Stimulated activated naive CD8-positive, alpha-beta T cell treated with anti-CD3 and anti-CD28 coated beads, Interleukin-15, Interleukin-2, amounts not matched to agents 100 ng/mL and 50 ng/mL, for 24 hours (primary cell): Measurements from ENCODE around the gene PMAIP1.

Experiments
- H3K27ac Mint-ChIP-seq: one replicate; pipeline ENCODE4 v1.8.0; 2021; ENCODE audit warnings: mild to moderate bottlenecking, mixed read lengths
- H3K27me3 Mint-ChIP-seq: one replicate; pipeline ENCODE4 v1.8.0; 2021; ENCODE audit warnings: mixed read lengths
- H3K36me3 Mint-ChIP-seq: one replicate; pipeline ENCODE4 v1.8.0; 2021; ENCODE audit warnings: low read depth, mixed read lengths
- H3K4me1 Mint-ChIP-seq: one replicate; pipeline ENCODE4 v1.8.0; 2021; ENCODE audit warnings: low read depth, mixed read lengths
- H3K4me3 Mint-ChIP-seq: one replicate; pipeline ENCODE4 v1.8.0; 2021; ENCODE audit warnings: mild to moderate bottlenecking, mixed read lengths
- H3K9me3 Mint-ChIP-seq: one replicate; pipeline ENCODE4 v1.8.0; 2021; ENCODE audit warnings: mixed read lengths

PMAIP1 gene

GRCh38 chr18:59917422-59917821 lies 17.6 kb downstream of the PMAIP1 start:
- H3K4me1 Mint-ChIP-seq, result peaks cover 30% of the 10 kb centered on the region
- no peak overlapping the region for H3K4me3 Mint-ChIP-seq
- no peaks in the 10 kb centered on the region for H3K9me3 Mint-ChIP-seq
- no peaks in the 10 kb centered on the region for H3K36me3 Mint-ChIP-seq
- no peak overlapping the region for H3K27ac Mint-ChIP-seq
- H3K27me3 Mint-ChIP-seq, result no peaks in the 10 kb centered on the region

- Mint-ChIP-seq H3K27ac (peak overlapping the region; percentile 4), H3K27me3 (no peaks in the 10 kb centered on the region), H3K4me3 (peak overlapping the region; percentile 24), H3K4me1 (peaks cover 36% of the 10 kb centered on the region), H3K9me3 (no peaks in the 10 kb centered on the region), H3K36me3 (no peaks in the 10 kb centered on the region)
Measured at GRCh38 chr18:59918320-59918755, 18.5 kb downstream of the PMAIP1 start.

DNA sequence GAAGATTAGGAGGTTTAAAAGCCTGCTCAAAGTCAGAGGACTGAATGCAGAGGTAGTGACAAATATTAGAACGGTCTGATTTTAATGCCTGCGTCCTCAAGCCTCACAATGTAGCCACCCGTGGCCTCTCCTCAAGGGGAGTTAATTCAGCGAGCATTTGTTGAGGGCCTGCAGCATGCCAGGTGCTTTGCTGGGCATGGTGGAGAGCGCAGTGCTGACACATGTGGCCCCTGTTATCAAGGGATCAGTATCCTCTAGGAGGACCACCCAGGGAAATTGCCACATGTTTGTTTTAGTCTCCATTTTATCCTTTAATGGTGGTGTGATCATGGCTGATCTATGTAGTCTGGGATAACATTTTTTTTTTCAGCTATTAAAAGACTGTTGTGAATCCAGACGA lies 19.2 kb downstream of the PMAIP1 start:
- H3K4me3 Mint-ChIP-seq, result no peak overlapping the region
- H3K27me3 Mint-ChIP-seq, result peaks cover 6% of the 10 kb centered on the region
- H3K9me3 Mint-ChIP-seq, result no peaks in the 10 kb centered on the region
- H3K4me1 Mint-ChIP-seq, result peaks cover 42% of the 10 kb centered on the region
- H3K27ac Mint-ChIP-seq, result no peak overlapping the region
- H3K36me3 Mint-ChIP-seq, result no peaks in the 10 kb centered on the region

GRCh38 chr18:59921384-59921891 lies 21.6 kb downstream of the PMAIP1 start:
- peaks cover 16% of the 10 kb centered on the region for H3K27me3 Mint-ChIP-seq
- no peaks in the 10 kb centered on the region for H3K36me3 Mint-ChIP-seq
- no peaks in the 10 kb centered on the region for H3K9me3 Mint-ChIP-seq
- H3K27ac Mint-ChIP-seq, result peak overlapping the region; percentile 94
- H3K4me3 Mint-ChIP-seq, result peak overlapping the region; percentile 68
- H3K4me1 Mint-ChIP-seq, result peaks cover 56% of the 10 kb centered on the region

DNA sequence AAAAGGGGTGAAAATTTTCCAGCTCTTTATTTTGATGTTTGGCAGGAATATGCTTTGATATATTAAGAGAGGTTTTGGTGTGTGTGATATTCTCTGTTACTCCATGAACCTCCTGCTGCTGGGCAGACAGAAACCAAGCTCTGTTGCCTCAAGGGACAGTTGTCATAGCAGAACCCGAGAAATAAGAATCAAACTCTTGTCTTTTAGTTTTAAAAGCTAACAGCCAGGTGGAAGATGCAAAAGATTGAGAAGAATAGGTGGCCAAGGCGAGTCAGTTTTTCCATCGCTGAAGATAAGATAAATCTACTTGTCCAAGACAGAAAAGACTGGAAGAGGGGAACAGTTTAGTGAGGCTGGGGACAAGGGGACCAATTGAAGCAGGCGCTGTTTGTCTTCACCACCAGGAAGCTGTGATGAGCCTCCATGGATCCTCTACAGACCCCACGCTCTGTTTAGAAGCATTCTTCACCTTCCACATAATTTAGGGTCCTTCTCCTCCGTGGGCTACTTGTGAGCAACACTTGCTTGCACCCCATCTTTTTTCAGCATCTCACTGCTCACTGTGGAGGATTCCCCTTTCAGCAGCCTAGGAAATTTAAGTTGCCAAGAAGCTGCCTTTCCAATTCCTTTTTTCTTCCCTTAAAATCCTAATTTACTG lies 23.9 kb downstream of the PMAIP1 start:
- Mint-ChIP-seq H3K4me1 (peaks cover 63% of the 10 kb centered on the region), H3K9me3 (no peaks in the 10 kb centered on the region), H3K4me3 (peak overlapping the region; percentile 15), H3K27me3 (peaks cover 16% of the 10 kb centered on the region), H3K27ac (peak overlapping the region; percentile 40), H3K36me3 (no peaks in the 10 kb centered on the region)

DNA sequence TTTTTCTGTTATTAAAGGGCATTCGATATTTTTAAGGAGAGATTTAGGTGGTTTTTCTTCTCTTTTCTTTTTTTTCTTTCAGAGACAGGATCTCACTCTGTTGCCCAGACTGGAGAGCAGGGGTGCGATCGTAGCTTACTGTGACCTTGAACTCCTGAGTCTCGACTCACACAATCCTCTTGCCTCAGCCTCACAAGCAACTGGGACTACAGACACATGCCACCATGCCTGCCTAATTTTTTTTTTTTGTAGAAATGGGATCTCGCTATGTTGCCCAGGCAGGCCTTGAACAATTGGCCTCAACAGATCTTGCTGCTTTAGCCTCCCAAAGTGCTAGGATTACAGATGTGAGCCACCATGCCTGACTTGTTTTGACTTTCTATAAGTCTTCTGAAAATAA lies 26.3 kb downstream of the PMAIP1 start:
- H3K4me3 Mint-ChIP-seq, result no peak overlapping the region
- no peaks in the 10 kb centered on the region for H3K36me3 Mint-ChIP-seq
- H3K4me1 Mint-ChIP-seq, result peaks cover 58% of the 10 kb centered on the region
- H3K9me3 Mint-ChIP-seq, result no peaks in the 10 kb centered on the region
- peaks cover 16% of the 10 kb centered on the region for H3K27me3 Mint-ChIP-seq
- peak overlapping the region; percentile 87 for H3K27ac Mint-ChIP-seq

DNA sequence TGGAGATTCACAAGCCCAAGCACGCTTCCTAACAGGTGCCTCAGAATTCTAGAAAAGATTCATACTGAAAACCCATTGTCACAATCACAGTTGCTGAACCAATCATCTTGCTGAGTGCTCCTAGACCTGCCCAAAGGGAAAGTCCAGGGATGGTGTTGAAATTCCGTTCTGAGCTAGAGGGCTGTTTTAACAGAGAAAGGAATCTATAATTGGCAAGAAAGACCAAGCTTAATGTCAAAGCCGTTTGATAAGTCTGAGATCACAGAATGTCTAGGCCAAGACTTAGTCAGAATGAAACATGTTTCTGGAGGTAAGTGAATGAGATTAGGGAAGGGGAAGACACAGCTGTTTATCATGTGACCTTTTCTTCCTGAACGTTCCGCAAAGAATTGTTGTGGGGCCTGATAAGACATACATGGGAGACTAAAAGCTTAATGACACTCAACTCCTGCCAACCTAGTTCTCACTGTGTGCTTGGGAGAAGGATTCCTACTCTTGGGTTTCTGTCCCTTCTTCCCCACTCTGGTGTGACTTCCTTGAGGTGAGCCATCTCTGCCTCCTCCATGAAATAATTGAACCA lies 27.5 kb downstream of the PMAIP1 start:
- Mint-ChIP-seq H3K27me3 (peaks cover 16% of the 10 kb centered on the region), H3K36me3 (no peaks in the 10 kb centered on the region), H3K27ac (peak overlapping the region; percentile 87), H3K4me3 (peak overlapping the region; percentile 33), H3K4me1 (peaks cover 46% of the 10 kb centered on the region), H3K9me3 (no peaks in the 10 kb centered on the region)

- H3K9me3 Mint-ChIP-seq, result no peaks in the 10 kb centered on the region
- no peak overlapping the region for H3K27ac Mint-ChIP-seq
- no peak overlapping the region for H3K4me3 Mint-ChIP-seq
- H3K27me3 Mint-ChIP-seq, result peaks cover 20% of the 10 kb centered on the region
- H3K4me1 Mint-ChIP-seq, result peaks cover 41% of the 10 kb centered on the region
- no peaks in the 10 kb centered on the region for H3K36me3 Mint-ChIP-seq
Measured at GRCh38 chr18:59928201-59928600, 28.4 kb downstream of the PMAIP1 start.

GRCh38 chr18:59929621-59930295 lies 30.0 kb downstream of the PMAIP1 start:
- no peak overlapping the region for H3K4me3 Mint-ChIP-seq
- peaks cover 13% of the 10 kb centered on the region for H3K27me3 Mint-ChIP-seq
- peak overlapping the region; percentile 59 for H3K27ac Mint-ChIP-seq
- H3K36me3 Mint-ChIP-seq, result no peaks in the 10 kb centered on the region
- H3K4me1 Mint-ChIP-seq, result peaks cover 28% of the 10 kb centered on the region
- H3K9me3 Mint-ChIP-seq, result no peaks in the 10 kb centered on the region

GRCh38 chr18:59932401-59932800 lies 32.6 kb downstream of the PMAIP1 start:
- H3K4me3 Mint-ChIP-seq, result no peak overlapping the region
- peaks cover 11% of the 10 kb centered on the region for H3K27me3 Mint-ChIP-seq
- H3K27ac Mint-ChIP-seq, result no peak overlapping the region
- H3K4me1 Mint-ChIP-seq, result peaks cover 10% of the 10 kb centered on the region
- H3K9me3 Mint-ChIP-seq, result no peaks in the 10 kb centered on the region
- no peaks in the 10 kb centered on the region for H3K36me3 Mint-ChIP-seq

GRCh38 chr18:59938676-59939075 lies 38.9 kb downstream of the PMAIP1 start:
- Mint-ChIP-seq H3K4me1 (no peaks in the 10 kb centered on the region), H3K27ac (no peak overlapping the region), H3K27me3 (peaks cover 3% of the 10 kb centered on the region), H3K4me3 (no peak overlapping the region), H3K9me3 (no peaks in the 10 kb centered on the region), H3K36me3 (no peaks in the 10 kb centered on the region)

DNA sequence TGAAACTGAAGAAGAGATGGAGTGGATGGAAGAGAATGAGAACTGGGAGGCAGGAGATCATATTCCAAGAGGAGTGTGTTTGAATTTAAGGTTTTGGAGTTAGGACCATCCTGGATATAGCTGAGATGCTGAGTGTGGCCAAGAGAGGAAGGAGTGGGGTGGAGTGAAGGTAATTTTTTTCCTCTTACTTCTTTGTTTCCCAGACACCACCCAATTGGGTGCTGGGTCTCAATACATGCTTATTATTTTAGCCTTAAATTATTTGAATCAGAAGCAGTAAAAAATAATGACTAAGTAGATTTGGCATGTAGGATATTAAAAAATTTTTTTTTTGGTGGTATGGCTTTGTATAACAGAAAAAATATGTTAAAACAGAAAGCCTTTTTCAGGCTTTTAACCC lies 39.3 kb downstream of the PMAIP1 start:
- no peaks in the 10 kb centered on the region for H3K27me3 Mint-ChIP-seq
- no peaks in the 10 kb centered on the region for H3K9me3 Mint-ChIP-seq
- no peaks in the 10 kb centered on the region for H3K4me1 Mint-ChIP-seq
- no peak overlapping the region for H3K4me3 Mint-ChIP-seq
- no peaks in the 10 kb centered on the region for H3K36me3 Mint-ChIP-seq
- H3K27ac Mint-ChIP-seq, result no peak overlapping the region

GRCh38 chr18:59940068-59940467 lies 40.3 kb downstream of the PMAIP1 start:
- no peaks in the 10 kb centered on the region for H3K36me3 Mint-ChIP-seq
- no peaks in the 10 kb centered on the region for H3K27me3 Mint-ChIP-seq
- H3K4me3 Mint-ChIP-seq, result no peak overlapping the region
- H3K27ac Mint-ChIP-seq, result no peak overlapping the region
- no peaks in the 10 kb centered on the region for H3K9me3 Mint-ChIP-seq
- H3K4me1 Mint-ChIP-seq, result no peaks in the 10 kb centered on the region

DNA sequence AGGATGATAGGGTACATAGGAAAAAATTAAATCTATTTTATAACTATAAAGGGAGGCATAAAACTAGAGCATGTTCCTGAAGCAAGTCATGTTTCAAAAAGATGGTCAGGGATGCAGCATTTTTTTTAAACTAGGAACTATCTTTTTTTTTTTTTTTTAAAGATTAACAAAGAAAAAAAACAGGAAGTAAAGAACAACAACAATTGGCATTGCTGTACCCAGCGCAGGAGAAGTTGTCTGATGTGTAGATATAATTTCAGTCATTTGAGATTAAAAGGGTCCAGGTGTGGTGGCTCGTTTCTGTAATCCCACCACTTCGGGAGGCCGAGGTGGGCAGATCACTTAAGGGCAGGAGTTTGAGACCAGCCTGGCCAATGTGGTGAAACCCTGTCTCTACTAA lies 41.5 kb downstream of the PMAIP1 start:
- Mint-ChIP-seq H3K4me1 (no peaks in the 10 kb centered on the region), H3K27ac (no peak overlapping the region), H3K4me3 (no peak overlapping the region), H3K36me3 (no peaks in the 10 kb centered on the region), H3K9me3 (no peaks in the 10 kb centered on the region), H3K27me3 (no peaks in the 10 kb centered on the region)

DNA sequence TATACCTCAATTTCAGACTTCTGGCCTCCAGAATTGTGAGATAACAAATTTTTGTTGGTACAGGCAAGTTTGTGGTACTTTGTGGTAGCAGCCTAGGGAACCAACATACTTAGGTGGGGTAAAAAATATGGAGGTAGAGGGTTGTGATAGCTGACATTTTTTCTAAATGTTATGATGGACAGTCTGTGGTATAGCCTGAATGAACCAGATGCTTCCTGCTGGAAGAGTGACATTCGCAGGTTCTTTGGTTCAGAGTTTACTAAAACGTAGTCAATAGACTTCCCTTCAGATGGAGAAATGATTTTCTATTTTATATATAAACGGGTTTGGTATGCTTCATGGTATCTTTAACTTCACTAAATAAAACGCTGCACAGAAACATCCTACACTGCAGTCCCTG lies 42.8 kb downstream of the PMAIP1 start:
- no peaks in the 10 kb centered on the region for H3K4me1 Mint-ChIP-seq

More for the DNA sequence above, 42.8 kb downstream of the PMAIP1 start:
- Mint-ChIP-seq H3K27me3 (no peaks in the 10 kb centered on the region), H3K27ac (no peak overlapping the region), H3K4me3 (no peak overlapping the region), H3K9me3 (no peaks in the 10 kb centered on the region), H3K36me3 (no peaks in the 10 kb centered on the region)
